SK-N-SH (cell line): ENCODE data around the gene AHDC1. TPM values are rescaled to one million over a fixed set of nuclear protein-coding genes. Genes with fewer than 3 reads are reported as not detected.

Experiments used
- CTCF ChIA-PET: fragments of 300-600, 350-600 bp; formaldehyde crosslinking; extraction: SDS; loops from one replicate; lab custom pipeline; 2021; lab: Yijun Ruan, JAX
- POLR2A ChIA-PET: fragments of 350-600 bp; sonication (Branson Sonifier 250); formaldehyde crosslinking; extraction: SDS; loops from one replicate; lab custom pipeline; 2020; ENCODE audit warnings: antibody characterized with exemption, inconsistent platforms; lab: Yijun Ruan, JAX
- DNase-seq: peaks from one replicate; pipeline ENCODE4 v3.0.0; 2012
- H2AFZ ChIP-seq: fragments of 200-600 bp; sonication (generic); 2 replicates; pipeline ENCODE4 v1.8.1; 2016; ENCODE audit warnings: antibody characterized with exemption, mild to moderate bottlenecking, low read depth
- H3F3A ChIP-seq: fragments of 200-600 bp; sonication (generic); replicated peaks from 2 replicates; pipeline ENCODE3; 2016; ENCODE audit warnings: antibody characterized with exemption, mild to moderate bottlenecking; ENCODE audit not compliant: insufficient read depth
- H3K27ac ChIP-seq, 2 experiments: fragments of 200-500 bp in 1 of 2; fragments of 200-600 bp in 1 of 2; sonication (Bioruptor generic) in 1 of 2; sonication (generic), shearing (Covaris generic) in 1 of 2; 2 replicates each; pipeline versions ENCODE4 v1.5.1 to v1.6.1; 2014 to 2016; ENCODE audit warnings: low read depth in 2 of 2, inconsistent platforms in 1 of 2, low read length in 1 of 2, mild to moderate bottlenecking in 1 of 2, mixed read lengths in 1 of 2
- H3K27me3 ChIP-seq: fragments of 200-600 bp; sonication (generic), shearing (Covaris generic); 2 replicates; pipeline ENCODE4 v1.6.1; 2016; ENCODE audit warnings: mixed run types; ENCODE audit not compliant: insufficient read depth
- H3K36me3 ChIP-seq, 2 experiments: fragments of 200-500 bp in 1 of 2; fragments of 200-600 bp in 1 of 2; sonication (Bioruptor generic) in 1 of 2; sonication (generic) in 1 of 2; replicated peaks in 1 of 2; 2 replicates each; pipeline versions ENCODE3 to v1.5.1; 2014 to 2016; ENCODE audit warnings: low read length in 1 of 2, mild to moderate bottlenecking in 1 of 2; ENCODE audit not compliant: insufficient read depth in 2 of 2, control insufficient read depth in 1 of 2
- H3K4me1 ChIP-seq, 2 experiments: fragments of 200-500 bp in 1 of 2; fragments of 200-600 bp in 1 of 2; sonication (Bioruptor generic) in 1 of 2; sonication (generic), shearing (Covaris generic) in 1 of 2; 2 replicates each; pipeline versions ENCODE4 v1.5.1 to v1.6.1; 2014 to 2016; ENCODE audit warnings: low read depth in 1 of 2, low read length in 1 of 2, mixed run types in 1 of 2; ENCODE audit not compliant: insufficient read depth in 2 of 2, control insufficient read depth in 1 of 2
- H3K4me2 ChIP-seq: fragments of 200-600 bp; sonication (generic), shearing (Covaris generic); 2 replicates; pipeline ENCODE4 v1.6.1; 2017; ENCODE audit warnings: mixed run types
- H3K4me3 ChIP-seq, 2 experiments: fragments of 200-500 bp in 1 of 2; fragments of 200-600 bp in 1 of 2; sonication (Bioruptor generic) in 1 of 2; sonication (generic), shearing (Covaris generic) in 1 of 2; 2 replicates each; pipeline versions ENCODE4 v1.5.1 to v1.8.1; 2014 to 2016; ENCODE audit warnings: low read depth in 2 of 2, inconsistent platforms in 1 of 2, low read length in 1 of 2, mild to moderate bottlenecking in 1 of 2, mixed read lengths in 1 of 2, moderate library complexity in 1 of 2
- H3K79me2 ChIP-seq: fragments of 200-600 bp; sonication (generic); 2 replicates; pipeline ENCODE4 v1.8.1; 2017; ENCODE audit warnings: mild to moderate bottlenecking; ENCODE audit not compliant: insufficient read depth
- H3K9ac ChIP-seq: fragments of 200-600 bp; sonication (generic); 2 replicates; pipeline ENCODE4 v1.6.1; 2017; ENCODE audit warnings: mixed run types
- H3K9me2 ChIP-seq: fragments of 200-600 bp; sonication (generic); 2 replicates; pipeline ENCODE4 v1.6.1; 2017; ENCODE audit warnings: mixed run types
- H3K9me3 ChIP-seq: fragments of 200-600 bp; sonication (generic); 2 replicates; pipeline ENCODE4 v1.6.1; 2017; ENCODE audit warnings: mixed run types, mild to moderate bottlenecking, moderate library complexity
- H4K20me1 ChIP-seq: fragments of 200-600 bp; sonication (generic); 2 replicates; pipeline ENCODE4 v1.6.1; 2017; ENCODE audit warnings: mild to moderate bottlenecking, mixed run types; ENCODE audit not compliant: insufficient read depth
- ELF1 ChIP-seq: IDR thresholded peaks from 2 replicates; pipeline ENCODE4 v1.4.0; 2012
- EP300 ChIP-seq, 2 experiments: IDR thresholded peaks; 2 replicates each; pipeline versions ENCODE4 v1.4.0 to v1.6.1; 2012; ENCODE audit warnings: borderline replicate concordance in 1 of 2, low read depth in 1 of 2, low read length in 1 of 2
- EZH2phosphoT487 ChIP-seq: fragments of 200-600 bp; sonication (generic); IDR thresholded peaks from 2 replicates; pipeline ENCODE4 v1.6.1; 2017; ENCODE audit warnings: low read depth, mixed run types, mild to moderate bottlenecking, antibody characterized with exemption, moderate library complexity, borderline replicate concordance
- FOXM1 ChIP-seq: IDR thresholded peaks from 2 replicates; pipeline ENCODE4 v1.4.0; 2012; ENCODE audit warnings: low read depth, mild to moderate bottlenecking
- GABPA ChIP-seq: IDR thresholded peaks from 2 replicates; pipeline ENCODE4 v1.4.0; 2012; ENCODE audit warnings: low read depth, mild to moderate bottlenecking
- GATA2 ChIP-seq: sonication (generic); formaldehyde crosslinking; IDR thresholded peaks from 2 replicates; pipeline ENCODE4 v1.5.0; 2020; ENCODE audit warnings: mild to moderate bottlenecking, missing genetic modification reagents
- IRF3 ChIP-seq: fragments of 150-350 bp; IDR thresholded peaks from 2 replicates; pipeline ENCODE4 v1.6.1; 2016; ENCODE audit warnings: mild to moderate bottlenecking, low read depth, low read length
- JUND ChIP-seq: IDR thresholded peaks from 2 replicates; pipeline ENCODE4 v1.4.0; 2012
- MEF2A ChIP-seq: IDR thresholded peaks from 2 replicates; pipeline ENCODE4 v1.4.0; 2012; ENCODE audit warnings: low read depth, borderline replicate concordance
- MXI1 ChIP-seq: IDR thresholded peaks from 2 replicates; pipeline ENCODE4 v1.6.1; 2012; ENCODE audit warnings: mild to moderate bottlenecking, low read depth, low read length, improper control_type of control experiment
- NRF1 ChIP-seq: IDR thresholded peaks from 2 replicates; pipeline ENCODE4 v1.6.1; 2012; ENCODE audit warnings: low read depth, mild to moderate bottlenecking, low read length
- POLR2AphosphoS5 ChIP-seq: IDR thresholded peaks from 2 replicates; pipeline ENCODE4 v1.6.1; 2012; ENCODE audit warnings: low read depth, low read length
- RCOR1 ChIP-seq: fragments of 150-350 bp; IDR thresholded peaks from 2 replicates; pipeline ENCODE4 v1.6.1; 2017; ENCODE audit warnings: antibody characterized with exemption, low read length
- REST ChIP-seq: IDR thresholded peaks from 2 replicates; pipeline ENCODE4 v1.6.1; 2012; ENCODE audit warnings: mild to moderate bottlenecking, low read depth, low read length, moderate library complexity
- RFX5 ChIP-seq: IDR thresholded peaks from 2 replicates; pipeline ENCODE4 v1.6.1; 2012; ENCODE audit warnings: mild to moderate bottlenecking, improper control_type of control experiment, low read length
- SIN3A ChIP-seq: IDR thresholded peaks from 2 replicates; pipeline ENCODE4 v1.6.1; 2012; ENCODE audit warnings: low read depth, mild to moderate bottlenecking, low read length, moderate library complexity, borderline replicate concordance
- WGBS: methylation state at CpG from one replicate; pipeline ENCODE4 v1.1.6; 2017; ENCODE audit warnings: low lambda C conversion rate; 5-methylcytosine and 5-hydroxymethylcytosine counted together
- polyA plus RNA-seq, 3 experiments: library from polyadenylated mRNA; depleted of rRNA; stranded (reverse); fragments of >200 nt; gene quantifications; 2 replicates each; pipeline ENCODE4 v1.2.3, GENCODE V29; 2012
- TF ChIP-seq, protein P1 (sequence below): IDR thresholded peaks from 2 replicates; pipeline ENCODE4 v1.4.0; 2012; ENCODE audit warnings: low read depth
- TF ChIP-seq, protein P2 (sequence below): IDR thresholded peaks from 2 replicates; pipeline ENCODE4; 2012

The AHDC1 gene
- polyA plus RNA-seq, 1 of the 3 experiments (the other 2 are of a cell fraction), result 8.5 TPM

DNA sequence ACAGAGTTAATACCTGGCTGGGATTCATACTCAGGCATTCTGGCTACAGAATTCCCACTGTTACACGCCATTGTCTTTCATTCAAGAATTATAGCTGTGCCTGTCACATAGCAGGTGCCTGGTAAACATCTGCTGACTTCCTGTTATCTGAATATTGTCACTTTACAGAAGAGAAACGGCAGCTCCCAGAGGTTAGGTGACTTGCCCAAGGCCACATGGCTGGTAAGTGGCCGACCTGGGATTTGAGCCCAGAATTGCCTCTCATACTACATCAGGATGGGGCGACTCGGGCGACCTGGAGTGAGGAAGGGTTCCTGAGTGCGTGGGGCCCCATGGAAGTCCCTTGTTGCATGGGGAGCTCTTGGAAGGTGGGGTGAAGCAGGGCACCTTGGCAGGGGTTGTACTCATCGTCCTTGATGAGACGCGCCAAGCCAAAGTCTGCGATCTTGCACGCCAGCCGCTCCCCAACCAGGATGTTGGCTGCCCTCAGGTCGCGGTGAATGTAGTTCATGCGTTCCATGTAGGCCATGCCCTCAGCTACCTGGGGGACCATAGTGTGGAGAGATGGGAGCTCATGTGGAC is 10.2 kb upstream of the AHDC1 start:
- Histone ChIP-seq H2AFZ (no peak overlapping the region), H3K4me1 (peaks cover 0 to 6% of the 10 kb centered on the region in 2 experiments; a peak in 1 of 4 replicates), H3K9ac (no peak overlapping the region), H3K79me2 (no peaks in the 10 kb centered on the region), H3K9me2 (no peaks in the 10 kb centered on the region), H3K27ac (no peak overlapping the region), H3K36me3 (no peaks in the 10 kb centered on the region), H4K20me1 (no peaks in the 10 kb centered on the region), H3F3A (no peaks in the 10 kb centered on the region), H3K4me2 (no peak overlapping the region), H3K9me3 (no peaks in the 10 kb centered on the region), H3K4me3 (no peak overlapping the region), H3K27me3 (no peaks in the 10 kb centered on the region)
- ChIA-PET CTCF (interaction anchor here (1.0 to 27.7 kb wide), 5 partner anchors 7 to 318 kb away, joined by 3 to 603 read pairs (median 67); partner anchors contain the start of genes AHDC1 and IFI6), POLR2A (no interaction called here)
- no peak for DNase-seq
- 86% methylated on average over 13 of the region's 16 CpGs for WGBS
- TF ChIP-seq, protein P1, sequence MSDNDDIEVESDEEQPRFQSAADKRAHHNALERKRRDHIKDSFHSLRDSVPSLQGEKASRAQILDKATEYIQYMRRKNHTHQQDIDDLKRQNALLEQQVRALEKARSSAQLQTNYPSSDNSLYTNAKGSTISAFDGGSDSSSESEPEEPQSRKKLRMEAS, result no peak
- TF ChIP-seq GABPA (no peak), ELF1 (no peak), JUND (no peak), SIN3A (no peak), RFX5 (no peak), MXI1 (no peak), RCOR1 (no peak), EP300 (IDR thresholded peaks at IDR 0.05; ENCODE audit: borderline replicate concordance in 1 of 2, low read depth in 1 of 2, low read length in 1 of 2) (no peak), IRF3 (no peak), GATA2 (CRISPR knock-in tag) (no peak), REST (no peak), MEF2A (no peak), FOXM1 (no peak), NRF1 (no peak), EZH2phosphoT487 (no peak), POLR2AphosphoS5 (no peak)
- TF ChIP-seq, protein P2, sequence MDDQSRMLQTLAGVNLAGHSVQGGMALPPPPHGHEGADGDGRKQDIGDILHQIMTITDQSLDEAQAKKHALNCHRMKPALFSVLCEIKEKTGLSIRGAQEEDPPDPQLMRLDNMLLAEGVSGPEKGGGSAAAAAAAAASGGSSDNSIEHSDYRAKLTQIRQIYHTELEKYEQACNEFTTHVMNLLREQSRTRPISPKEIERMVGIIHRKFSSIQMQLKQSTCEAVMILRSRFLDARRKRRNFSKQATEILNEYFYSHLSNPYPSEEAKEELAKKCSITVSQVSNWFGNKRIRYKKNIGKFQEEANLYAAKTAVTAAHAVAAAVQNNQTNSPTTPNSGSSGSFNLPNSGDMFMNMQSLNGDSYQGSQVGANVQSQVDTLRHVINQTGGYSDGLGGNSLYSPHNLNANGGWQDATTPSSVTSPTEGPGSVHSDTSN, result no peak
